GM12864 (cell line): ENCODE data around the gene MAMDC2.

Experiments used
- DNase-seq: peaks from one replicate; pipeline ENCODE4 v3.0.0-alpha.2; 2011; ENCODE audit warnings: low read depth
- H3K4me3 ChIP-seq: 2 replicates; pipeline ENCODE4 v1.5.1; 2011; ENCODE audit warnings: mild to moderate bottlenecking, low read depth, low read length, control low read depth
- TF ChIP-seq, protein P1 (sequence below): IDR thresholded peaks from 2 replicates; pipeline ENCODE4 v1.5.1; 2011; ENCODE audit warnings: low read depth, mild to moderate bottlenecking, moderate library complexity, low read length, control low read depth, inconsistent platforms; ENCODE audit errors: missing control alignments

Gene MAMDC2

DNA sequence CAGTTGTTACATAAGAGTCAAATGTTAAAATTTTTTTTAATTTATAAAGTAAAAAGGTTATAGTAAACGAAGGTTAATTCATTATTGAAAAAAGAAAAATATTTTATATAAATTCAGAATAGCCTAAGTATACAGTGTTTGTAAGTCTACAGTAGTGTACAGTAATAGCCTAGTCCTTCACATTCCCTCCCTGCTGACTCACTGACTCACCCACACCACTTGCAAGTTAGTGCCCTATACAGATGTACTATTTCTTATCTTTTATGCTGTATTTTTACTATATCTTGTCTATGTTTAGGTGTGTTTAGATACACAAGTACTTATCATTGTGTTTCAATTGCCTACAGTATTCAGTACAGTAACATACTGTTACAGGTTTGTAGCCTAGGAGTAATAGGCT, 57.6 kb downstream of the MAMDC2 start:
- H3K4me3 ChIP-seq: no peak overlapping the region
- TF ChIP-seq, protein P1, sequence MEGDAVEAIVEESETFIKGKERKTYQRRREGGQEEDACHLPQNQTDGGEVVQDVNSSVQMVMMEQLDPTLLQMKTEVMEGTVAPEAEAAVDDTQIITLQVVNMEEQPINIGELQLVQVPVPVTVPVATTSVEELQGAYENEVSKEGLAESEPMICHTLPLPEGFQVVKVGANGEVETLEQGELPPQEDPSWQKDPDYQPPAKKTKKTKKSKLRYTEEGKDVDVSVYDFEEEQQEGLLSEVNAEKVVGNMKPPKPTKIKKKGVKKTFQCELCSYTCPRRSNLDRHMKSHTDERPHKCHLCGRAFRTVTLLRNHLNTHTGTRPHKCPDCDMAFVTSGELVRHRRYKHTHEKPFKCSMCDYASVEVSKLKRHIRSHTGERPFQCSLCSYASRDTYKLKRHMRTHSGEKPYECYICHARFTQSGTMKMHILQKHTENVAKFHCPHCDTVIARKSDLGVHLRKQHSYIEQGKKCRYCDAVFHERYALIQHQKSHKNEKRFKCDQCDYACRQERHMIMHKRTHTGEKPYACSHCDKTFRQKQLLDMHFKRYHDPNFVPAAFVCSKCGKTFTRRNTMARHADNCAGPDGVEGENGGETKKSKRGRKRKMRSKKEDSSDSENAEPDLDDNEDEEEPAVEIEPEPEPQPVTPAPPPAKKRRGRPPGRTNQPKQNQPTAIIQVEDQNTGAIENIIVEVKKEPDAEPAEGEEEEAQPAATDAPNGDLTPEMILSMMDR: no peak
- DNase-seq: no peak

DNA sequence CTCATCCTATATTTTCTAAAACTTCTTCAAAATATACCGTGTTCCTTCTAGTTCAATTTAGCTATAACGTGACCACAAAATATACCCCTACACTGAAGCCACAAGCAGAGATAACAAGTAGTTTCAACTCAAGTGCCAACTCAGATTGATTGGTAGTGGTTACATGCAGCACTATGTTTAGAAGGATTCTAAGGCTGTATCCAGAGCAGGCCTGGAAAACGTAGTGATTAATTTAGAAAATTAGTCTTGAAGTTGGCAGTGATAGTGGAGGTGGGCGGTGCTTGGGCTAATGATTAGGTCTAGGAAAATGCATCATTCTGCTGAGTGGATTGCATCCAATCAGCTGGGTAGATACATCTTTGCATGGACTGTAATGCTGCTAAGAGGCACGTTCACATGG, 61.5 kb downstream of the MAMDC2 start:
- TF ChIP-seq, protein P1: no peak
- no peak overlapping the region for H3K4me3 ChIP-seq
- DNase-seq: no peak

DNA sequence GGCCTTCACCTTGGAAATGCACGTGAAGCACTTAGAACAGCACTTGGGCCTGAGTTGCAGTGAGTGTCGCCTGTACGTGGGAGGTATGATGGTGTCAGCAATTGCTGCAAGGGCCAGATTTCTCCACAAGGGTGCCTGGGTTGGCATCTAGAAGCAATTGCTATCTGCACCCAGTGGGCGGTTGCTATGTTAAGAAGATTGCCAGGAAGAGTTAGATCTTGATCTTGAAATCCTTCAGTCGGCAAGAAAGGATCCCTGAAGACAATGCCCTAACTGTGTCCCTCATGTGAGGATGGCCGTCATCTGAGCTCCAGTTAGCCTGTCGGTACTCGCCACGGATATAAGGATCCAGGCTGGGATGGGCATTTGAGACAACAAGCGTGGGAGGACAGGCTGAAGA, 62.9 kb downstream of the MAMDC2 start:
- no peak overlapping the region for H3K4me3 ChIP-seq
- no peak for DNase-seq
- TF ChIP-seq, protein P1: no peak

DNA sequence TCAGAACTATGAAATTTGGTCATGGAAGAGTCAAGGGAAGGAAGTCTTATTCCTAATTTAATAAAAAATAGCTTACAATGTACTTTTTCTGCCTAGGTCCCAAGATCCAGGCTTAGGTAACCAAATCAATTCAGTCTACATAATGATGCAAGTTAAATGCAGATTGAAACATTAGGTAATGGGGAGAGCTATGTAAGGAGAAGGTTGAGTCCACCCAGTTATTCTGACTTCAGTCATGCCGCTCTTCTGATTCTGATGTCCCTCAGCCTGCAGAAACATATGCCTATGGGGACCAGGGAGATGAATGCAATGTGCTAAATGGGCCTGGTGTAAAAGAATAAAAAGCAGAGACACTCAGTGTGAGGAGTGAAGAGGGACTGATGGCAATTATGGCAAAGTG, 63.9 kb downstream of the MAMDC2 start:
- H3K4me3 ChIP-seq: no peak overlapping the region
- TF ChIP-seq, protein P1: no peak
- DNase-seq: no peak

DNA sequence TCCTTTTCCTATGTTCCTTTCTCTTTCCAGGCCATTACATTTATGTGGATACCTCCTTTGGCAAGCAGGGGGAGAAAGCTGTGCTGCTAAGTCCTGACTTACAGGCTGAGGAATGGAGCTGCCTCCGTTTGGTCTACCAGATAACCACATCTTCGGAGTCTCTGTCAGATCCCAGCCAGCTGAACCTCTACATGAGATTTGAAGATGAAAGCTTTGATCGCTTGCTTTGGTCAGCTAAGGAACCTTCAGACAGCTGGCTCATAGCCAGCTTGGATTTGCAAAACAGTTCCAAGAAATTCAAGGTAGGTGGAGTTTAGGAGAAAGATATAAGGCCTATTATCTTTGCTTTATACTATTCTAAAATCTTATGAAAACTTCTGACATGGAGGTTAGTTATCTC, 64.5 kb downstream of the MAMDC2 start:
- no peak for DNase-seq
- TF ChIP-seq, protein P1: no peak
- H3K4me3 ChIP-seq: no peak overlapping the region

DNA sequence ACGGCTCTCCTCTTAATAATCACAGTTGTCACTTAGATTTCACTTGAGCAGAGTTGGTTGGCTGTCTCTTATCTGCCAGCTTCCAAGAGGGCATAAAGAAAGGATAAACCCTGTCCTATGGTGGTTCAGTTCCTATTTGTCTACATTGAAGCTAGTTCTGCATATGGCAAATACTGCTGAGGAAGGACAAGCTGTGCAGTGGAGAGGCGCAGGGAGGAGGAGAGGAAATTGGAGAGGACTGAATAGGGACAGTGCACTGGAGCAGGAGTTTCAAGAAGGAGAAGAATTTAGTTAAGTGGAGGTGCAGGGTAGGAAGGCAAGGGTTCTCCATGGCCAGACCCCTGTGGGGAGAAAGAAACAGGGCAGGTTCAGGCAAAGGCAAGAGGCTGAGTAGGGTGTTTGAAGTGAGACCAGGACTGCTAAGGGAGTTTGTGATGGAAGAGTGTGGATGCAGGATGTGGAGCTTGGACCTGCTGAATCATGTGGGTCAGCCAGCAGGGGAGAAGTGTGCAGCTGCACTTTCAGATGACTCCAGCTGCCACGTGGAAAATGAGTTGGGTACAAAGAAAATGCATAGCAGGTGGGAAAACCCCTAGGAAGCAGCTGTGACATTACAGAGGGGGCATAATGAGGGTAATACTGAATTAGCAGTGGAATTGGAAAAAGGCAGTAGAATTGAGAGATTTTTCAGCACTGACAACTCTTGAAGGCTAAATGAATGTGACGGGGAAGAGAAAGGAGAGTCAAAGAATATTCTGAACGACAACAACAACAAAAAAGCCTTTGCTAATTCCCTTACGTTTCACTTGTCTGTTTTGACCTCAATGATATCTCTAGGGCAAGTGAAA, 66.8 kb downstream of the MAMDC2 start:
- H3K4me3 ChIP-seq: no peak overlapping the region
- DNase-seq: no peak
- TF ChIP-seq, protein P1: no peak
